ENCODE measurements around the gene KDSR.

GRCh38 chr18:63302636-63303405 lies 64.2 kb downstream of the KDSR start:
- TF ChIP-seq EZH2 (IDR thresholded peaks at IDR 0.05; ENCODE audit: insufficient read depth, poor library complexity, severe bottlenecking) (no peak), EZH2phosphoT487 (IDR thresholded peaks at IDR 0.05; ENCODE audit: insufficient read depth, low read depth) (no peak)
